GM21423 (cell line): ENCODE measurements around the gene LDB2.

ENCODE experiments used
- ATAC-seq: cut with Tn5 transposase; IDR thresholded peaks from one replicate; pipeline ENCODE4 v1.9.1; 2021; ENCODE audit warnings: mild to moderate bottlenecking, moderate library complexity; ENCODE audit not compliant: unreplicated experiment

The LDB2 gene

GRCh38 chr4:16759931-16760582, 138.4 kb downstream of the LDB2 start:
- no peak for ATAC-seq

- no peak for ATAC-seq
Observed at GRCh38 chr4:16758816-16759215, 139.6 kb downstream of the LDB2 start.

GRCh38 chr4:16758255-16758654, 140.2 kb downstream of the LDB2 start:
- ATAC-seq: no peak

GRCh38 chr4:16757080-16757521, 141.3 kb downstream of the LDB2 start:
- no peak for ATAC-seq

- no peak for ATAC-seq
Observed at GRCh38 chr4:16754104-16754503, 144.3 kb downstream of the LDB2 start.

- no peak for ATAC-seq
Observed at GRCh38 chr4:16752150-16752549, 146.3 kb downstream of the LDB2 start.

- ATAC-seq: no peak
Observed at GRCh38 chr4:16750882-16751642, 147.4 kb downstream of the LDB2 start.

GRCh38 chr4:16750216-16750615, 148.2 kb downstream of the LDB2 start:
- ATAC-seq: no peak

- no peak for ATAC-seq
Observed at GRCh38 chr4:16745887-16746286, 152.6 kb downstream of the LDB2 start.

GRCh38 chr4:16745009-16745635, 153.3 kb downstream of the LDB2 start:
- no peak for ATAC-seq

GRCh38 chr4:16741287-16741686, 157.2 kb downstream of the LDB2 start:
- no peak for ATAC-seq

- ATAC-seq: no peak
Observed at GRCh38 chr4:16739997-16740624, 158.3 kb downstream of the LDB2 start.

- no peak for ATAC-seq
Observed at GRCh38 chr4:16738558-16738957, 159.9 kb downstream of the LDB2 start.

- no peak for ATAC-seq
Observed at GRCh38 chr4:16733509-16733908, 164.9 kb downstream of the LDB2 start.

- ATAC-seq: no peak
Observed at GRCh38 chr4:16732741-16733140, 165.7 kb downstream of the LDB2 start.

GRCh38 chr4:16731776-16732380, 166.6 kb downstream of the LDB2 start:
- ATAC-seq: no peak

- ATAC-seq: no peak
Observed at GRCh38 chr4:16730522-16731205, 167.8 kb downstream of the LDB2 start.

GRCh38 chr4:16729336-16729735, 169.1 kb downstream of the LDB2 start:
- ATAC-seq: no peak

GRCh38 chr4:16728849-16729248, 169.6 kb downstream of the LDB2 start:
- no peak for ATAC-seq

GRCh38 chr4:16728111-16728510, 170.3 kb downstream of the LDB2 start:
- ATAC-seq: no peak

- ATAC-seq: no peak
Observed at GRCh38 chr4:16727218-16727617, 171.2 kb downstream of the LDB2 start.
